ENCODE measurements around the gene COL20A1.

Gene COL20A1

DNA sequence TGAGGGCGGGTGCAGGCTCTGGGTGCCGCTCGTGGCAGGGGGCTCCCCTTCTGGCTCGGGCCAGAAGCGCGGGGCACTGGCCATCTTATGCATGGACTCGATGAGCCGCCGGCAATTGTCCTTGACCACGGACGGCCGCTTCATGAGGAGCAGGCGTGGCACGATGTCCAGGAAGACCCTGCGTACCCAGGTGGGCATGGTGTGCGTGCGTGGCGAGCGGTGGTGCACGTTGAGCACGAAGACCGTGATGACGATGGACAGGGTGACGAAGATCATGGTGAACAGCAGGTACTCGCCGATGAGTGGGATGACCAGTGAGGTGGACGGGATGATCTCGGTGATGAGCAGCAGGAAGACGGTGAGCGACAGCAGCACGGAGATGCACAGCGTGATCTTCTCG is 57.2 kb downstream of the COL20A1 start:
- no peak for DNase-seq (ENCODE audit: low read depth)

DNA sequence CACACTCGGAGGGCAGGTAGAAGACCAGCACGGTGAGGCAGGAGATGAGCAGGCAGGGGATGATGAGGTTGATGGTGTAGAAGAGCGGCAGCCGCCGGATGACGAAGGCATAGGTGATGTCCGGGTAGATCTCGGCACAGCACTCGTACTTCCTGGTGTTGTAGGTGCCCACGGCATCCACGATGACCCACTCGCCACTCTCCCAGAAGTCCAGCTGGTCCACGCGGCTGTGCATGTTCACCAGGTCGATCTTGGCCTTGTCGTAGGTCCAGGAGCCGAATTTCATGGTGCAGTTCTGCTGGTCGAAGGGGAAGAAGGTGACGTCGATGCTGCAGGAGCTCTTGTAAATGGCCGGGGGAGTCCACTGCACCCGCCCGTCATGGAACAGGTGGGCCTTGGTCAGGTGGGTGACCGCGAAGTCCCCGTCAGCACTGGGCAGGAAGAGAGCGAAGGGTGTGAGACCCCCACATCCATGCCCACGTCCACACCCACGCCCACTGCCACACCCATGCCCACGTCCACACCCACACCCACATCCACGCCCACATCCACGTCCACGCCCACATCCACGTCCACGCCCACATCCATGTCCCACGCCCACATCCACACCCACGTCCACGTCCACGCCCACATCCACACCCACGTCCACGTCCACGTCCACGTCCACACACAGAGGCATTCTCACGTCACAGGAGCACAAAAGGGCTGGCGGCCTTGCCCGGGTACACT is 57.8 kb downstream of the COL20A1 start:
- no peak for DNase-seq (ENCODE audit: low read depth)

GRCh38 chr20:63351326-63351700 is 58.3 kb downstream of the COL20A1 start:
- DNase-seq (ENCODE audit: low read depth): no peak

- DNase-seq (ENCODE audit: low read depth): no peak
Measured at GRCh38 chr20:63351811-63352591, 59.0 kb downstream of the COL20A1 start.

DNA sequence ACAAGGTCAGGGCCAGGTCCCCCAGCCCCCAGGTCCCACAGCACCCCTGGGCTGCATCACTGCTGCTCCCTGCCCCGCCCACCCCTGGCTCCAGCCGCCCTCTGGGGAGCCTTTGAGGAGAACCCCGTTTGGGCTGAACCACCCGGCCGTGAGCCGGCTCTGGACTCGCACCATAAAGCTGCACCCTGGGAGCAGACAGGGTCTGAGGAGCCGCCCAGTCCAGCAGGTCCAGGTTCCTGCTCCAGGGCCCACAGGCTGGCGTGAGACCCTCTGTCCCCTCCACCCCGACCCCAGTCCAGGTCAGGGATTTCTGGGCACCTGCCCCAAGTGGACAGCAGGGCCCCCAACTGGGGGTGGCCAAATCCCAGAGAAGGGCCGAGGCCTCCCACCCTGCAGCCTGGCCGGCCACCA is 59.8 kb downstream of the COL20A1 start:
- no peak for DNase-seq (ENCODE audit: low read depth)

GRCh38 chr20:63354636-63355350 is 61.8 kb downstream of the COL20A1 start:
- DNase-seq (ENCODE audit: low read depth): no peak

DNA sequence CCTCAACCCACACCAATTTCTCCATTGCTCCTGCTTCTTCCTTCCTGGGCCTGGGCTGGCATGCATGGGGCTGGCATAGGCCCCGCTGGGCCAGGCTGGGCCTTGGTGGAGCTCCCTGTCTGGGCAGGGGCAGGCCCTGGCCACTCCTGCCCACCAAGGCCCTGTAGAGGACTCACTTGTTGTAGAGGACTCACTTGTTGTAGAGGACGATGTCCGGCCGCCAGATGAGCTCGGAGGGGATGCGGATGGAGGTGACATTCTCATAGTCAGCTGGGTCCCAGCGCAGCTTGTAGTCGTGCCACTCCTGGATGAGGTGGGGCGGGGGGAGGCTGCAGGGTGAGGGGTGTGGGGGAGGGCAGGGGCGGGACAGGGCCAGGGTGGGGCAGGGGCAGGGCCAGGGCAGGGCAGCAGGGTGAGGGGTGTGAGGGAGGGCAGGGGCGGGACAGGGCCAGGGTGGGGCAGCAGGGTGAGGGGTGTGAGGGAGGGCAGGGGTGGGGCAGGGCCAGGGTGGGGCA is 62.9 kb downstream of the COL20A1 start:
- DNase-seq (ENCODE audit: low read depth): no peak

GRCh38 chr20:63356511-63356910 is 63.5 kb downstream of the COL20A1 start:
- DNase-seq (ENCODE audit: low read depth): no peak

GRCh38 chr20:63356931-63357879 is 64.2 kb downstream of the COL20A1 start:
- DNase-seq (ENCODE audit: low read depth): no peak

DNA sequence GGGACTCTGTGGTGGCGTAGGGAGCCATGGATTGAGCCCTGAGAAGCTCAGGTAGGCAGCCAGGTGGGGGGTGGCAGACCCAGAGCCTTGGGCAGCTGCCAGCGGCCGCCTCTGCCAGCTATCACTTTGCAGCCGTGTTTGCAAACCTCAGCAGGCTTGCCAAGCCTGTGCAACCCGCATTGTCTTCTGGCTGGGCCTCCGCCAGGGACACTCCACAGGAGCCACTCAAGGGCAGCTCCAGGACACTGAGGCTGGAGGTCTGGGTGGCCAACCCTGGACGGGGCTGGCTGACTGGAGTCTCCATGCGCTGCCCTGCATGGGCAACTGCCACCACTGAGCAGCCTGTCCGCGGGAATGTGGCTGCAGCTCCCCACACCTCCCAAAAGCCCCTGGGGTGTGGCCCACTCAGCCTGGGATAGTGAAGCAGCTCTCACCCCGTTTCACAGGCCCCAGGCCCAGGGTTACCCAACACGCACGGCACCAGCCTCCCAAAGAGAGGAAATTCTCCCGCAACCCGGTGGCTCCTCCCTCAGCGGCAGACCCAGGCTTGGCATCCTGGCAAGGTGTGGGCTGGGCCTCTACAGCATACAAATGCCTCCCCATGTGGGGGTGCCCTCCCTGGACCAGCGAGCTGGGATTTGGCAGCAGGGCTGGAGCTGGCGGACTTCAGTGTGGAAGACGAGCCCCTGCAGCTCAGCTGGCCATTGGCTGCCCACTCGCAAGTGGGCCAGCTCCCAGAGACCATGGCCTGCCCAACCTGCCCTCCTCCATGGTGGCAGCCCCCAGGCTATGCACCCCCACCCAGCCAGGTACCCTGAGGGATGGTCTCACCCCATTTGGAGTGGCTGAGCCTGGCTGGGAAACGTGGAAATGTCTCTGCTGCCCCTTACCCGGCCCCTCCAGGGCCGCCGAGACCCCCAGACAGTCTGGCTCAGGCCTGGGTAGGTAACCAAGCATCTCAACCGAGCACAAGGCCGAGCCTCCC is 65.2 kb downstream of the COL20A1 start:
- DNase-seq (ENCODE audit: low read depth): no peak

DNA sequence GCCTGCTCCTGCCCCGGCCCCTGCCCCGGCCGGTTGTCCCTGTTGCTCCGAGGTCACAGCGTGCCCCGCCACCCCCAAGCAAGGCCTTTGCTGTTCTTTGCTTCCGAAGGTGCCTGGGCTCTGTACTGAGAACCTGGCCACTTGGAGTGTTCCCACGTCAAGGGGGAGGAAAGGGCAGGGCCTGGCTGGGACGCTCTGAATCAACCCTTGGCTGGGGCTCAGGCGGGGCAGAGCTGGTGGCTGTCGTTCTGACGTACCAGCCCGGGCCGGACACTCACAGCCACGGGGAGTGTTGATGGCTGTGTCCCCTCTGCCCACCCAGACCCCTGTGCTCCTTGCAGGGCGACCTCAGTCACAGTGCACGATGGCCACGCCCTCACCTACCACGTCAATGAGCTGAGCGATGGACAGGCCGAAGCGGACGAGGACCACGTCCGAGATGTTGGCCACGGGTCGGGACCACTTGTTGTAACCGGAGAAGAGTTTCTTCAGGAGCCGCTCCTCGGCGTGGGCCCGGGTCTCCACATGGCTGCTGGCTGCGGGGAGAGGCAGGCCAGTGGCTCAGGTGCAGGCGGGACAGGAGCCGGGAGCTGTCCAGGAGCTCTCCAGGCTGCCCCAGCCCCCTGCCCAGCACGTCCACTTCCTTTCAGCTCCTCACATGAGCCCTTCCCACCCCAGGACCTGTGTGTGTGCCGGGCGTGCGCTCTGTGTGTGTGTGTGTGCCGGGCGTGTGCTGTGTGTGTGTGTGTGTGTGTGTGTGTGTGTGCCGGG is 66.4 kb downstream of the COL20A1 start:
- DNase-seq (ENCODE audit: low read depth): no peak

GRCh38 chr20:63359937-63360849 is 67.2 kb downstream of the COL20A1 start:
- DNase-seq (ENCODE audit: low read depth): no peak

DNA sequence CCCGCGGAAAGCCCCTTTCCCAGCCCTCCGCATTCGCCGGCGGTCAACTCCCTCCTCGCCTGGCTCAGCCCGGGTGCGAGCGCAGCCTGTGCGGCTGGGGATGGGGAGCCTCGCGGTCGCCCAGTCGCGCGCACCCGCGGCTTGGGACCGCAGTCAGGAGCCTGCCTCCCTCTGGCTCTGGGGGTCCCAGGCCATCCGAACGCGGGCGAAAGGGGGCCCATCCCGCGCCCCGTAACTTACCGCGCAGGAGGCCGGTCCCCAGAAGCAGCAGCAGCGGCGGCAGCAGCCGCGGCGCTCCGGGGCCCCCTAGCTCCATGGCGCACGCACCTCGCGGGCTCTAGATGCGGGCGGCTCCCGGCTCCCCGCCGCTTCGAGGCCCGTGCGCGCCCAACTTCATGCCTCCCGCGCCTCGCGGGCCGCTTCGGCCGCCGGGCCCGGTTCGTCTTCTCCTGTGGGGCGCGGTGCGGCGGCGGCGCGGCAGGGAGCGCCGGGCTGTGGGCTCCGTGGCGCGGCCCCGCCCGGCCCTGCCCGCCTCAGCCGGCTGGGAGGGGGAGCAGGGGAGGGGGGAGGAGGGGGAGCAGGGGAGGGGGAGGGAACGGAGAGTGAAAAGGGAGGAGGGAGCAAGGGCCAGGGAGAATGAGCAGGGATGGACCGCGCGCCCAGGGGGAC is 68.0 kb downstream of the COL20A1 start, which contains the start of gene CHRNA4:
TSS of gene CHRNA4 (minus strand) at position 500 of the 669 bp plus-strand sequence. CDS start at position 316, 184 bp downstream.
- no peak for DNase-seq (ENCODE audit: low read depth)

GRCh38 chr20:63361519-63362435 is 68.8 kb downstream of the COL20A1 start:
- no peak for DNase-seq (ENCODE audit: low read depth)

GRCh38 chr20:63362436-63363009 is 69.5 kb downstream of the COL20A1 start:
- no peak for DNase-seq (ENCODE audit: low read depth)
